GM12878 (cell line): Measurements from ENCODE around the gene MALRD1. TPM values are rescaled to one million over a fixed set of nuclear protein-coding genes. Genes with fewer than 3 reads are reported as not detected.

Experiments used
- ATAC-seq: fragments of 200-7000 bp; cut with Tn5 transposase; 3 replicates; pipeline ENCODE4 v1.9.1; 2020; ENCODE audit warnings: mild to moderate bottlenecking, moderate library complexity
- BruUV-seq: library from RNA; stranded (reverse); fragments of 400-500 nt; replicated peaks from 2 replicates; lab custom pipeline; 2021; lab: Mats Ljungman, UMichigan
- CTCF ChIA-PET: fragments of 300-600 bp; sonication (Branson Sonifier 250); formaldehyde crosslinking; extraction: SDS; loops from one replicate; lab custom pipeline; 2021; ENCODE audit warnings: inconsistent platforms; lab: Yijun Ruan, JAX
- POLR2A ChIA-PET: fragments of 350-600 bp; formaldehyde crosslinking; extraction: SDS; loops from one replicate; lab custom pipeline; 2021; ENCODE audit warnings: inconsistent platforms; lab: Charles Lee
- RAD21 ChIA-PET: fragments of 300-600 bp; sonication (Branson Sonifier 250); formaldehyde crosslinking; loops from one replicate; lab custom pipeline; 2023; ENCODE audit warnings: antibody characterized with exemption; ENCODE audit not compliant: unreplicated experiment; lab: Charles Lee
- SMC1A ChIA-PET: fragments of 300-600 bp; sonication (Branson Sonifier 250); formaldehyde crosslinking; loops from one replicate; lab custom pipeline; 2023; ENCODE audit not compliant: unreplicated experiment, uncharacterized antibody; lab: Charles Lee
- DNase-seq: peaks from one replicate; pipeline ENCODE4 v3.0.0-alpha.2; 2011; ENCODE audit warnings: low read depth, low spot score
- FAIRE-seq: peaks from 3 replicates; lab custom pipeline; 2011; peaks lifted over from hg19 to GRCh38; lab: Jason Lieb, UNC
- H2AFZ ChIP-seq: 2 replicates; pipeline ENCODE4 v1.6.0; 2011; ENCODE audit warnings: low read depth, low read length, control low read depth; ENCODE audit not compliant: control insufficient read depth
- H3K27ac ChIP-seq: 2 replicates; pipeline ENCODE4 v1.5.1; 2011; ENCODE audit warnings: control low read depth; ENCODE audit not compliant: control insufficient read depth, insufficient read depth
- H3K27me3 ChIP-seq, 2 experiments: replicated peaks in 1 of 2; 2 replicates each; pipeline versions ENCODE4 v1.6.0 to v1.6.1; 2011; ENCODE audit warnings: low read length in 1 of 2; ENCODE audit not compliant: control insufficient read depth in 2 of 2, insufficient read depth in 2 of 2
- H3K36me3 ChIP-seq, 2 experiments: 2 replicates each; pipeline ENCODE4 v1.5.1; 2011; ENCODE audit warnings: low read length in 1 of 2; ENCODE audit not compliant: control insufficient read depth in 2 of 2, insufficient read depth in 2 of 2
- H3K4me1 ChIP-seq: 2 replicates; pipeline ENCODE4 v1.6.1; 2011; ENCODE audit warnings: mild to moderate bottlenecking, low read length, moderate library complexity, mixed read lengths; ENCODE audit not compliant: control insufficient read depth, insufficient read depth
- H3K4me2 ChIP-seq: 2 replicates; pipeline ENCODE4 v1.6.0; 2011; ENCODE audit warnings: control low read depth; ENCODE audit not compliant: control insufficient read depth, insufficient read depth
- H3K4me3 ChIP-seq: fragments of 200-600 bp; sonication (generic); 2 replicates; pipeline ENCODE4 v1.5.1; 2016
- H3K79me2 ChIP-seq: 2 replicates; pipeline ENCODE4 v1.6.0; 2011; ENCODE audit warnings: low read length; ENCODE audit not compliant: control insufficient read depth, insufficient read depth
- H3K9ac ChIP-seq: 2 replicates; pipeline ENCODE4 v1.8.0; 2011; ENCODE audit warnings: low read length, control low read depth, mixed read lengths; ENCODE audit not compliant: control insufficient read depth, insufficient read depth
- H3K9me3 ChIP-seq: replicated peaks from 3 replicates; pipeline ENCODE4 v1.5.1; 2011; ENCODE audit warnings: mild to moderate bottlenecking, low read length; ENCODE audit not compliant: control insufficient read depth, insufficient read depth
- H4K20me1 ChIP-seq: 2 replicates; pipeline ENCODE4 v1.6.0; 2011; ENCODE audit not compliant: control insufficient read depth, insufficient read depth
- BACH1 ChIP-seq: fragments of 450-650 bp; IDR thresholded peaks from 2 replicates; pipeline ENCODE4 v1.6.1; 2017; ENCODE audit warnings: mild to moderate bottlenecking, borderline replicate concordance
- CHD4 ChIP-seq: fragments of 200-600 bp; sonication (generic); IDR thresholded peaks from 2 replicates; pipeline ENCODE4 v1.6.1; 2016; ENCODE audit warnings: mild to moderate bottlenecking
- EED ChIP-seq: sonication (generic); IDR thresholded peaks from 2 replicates; pipeline ENCODE4 v1.6.1; 2016; ENCODE audit warnings: antibody characterized with exemption, low read depth
- HDAC2 ChIP-seq: fragments of 200-600 bp; sonication (generic); IDR thresholded peaks from 2 replicates; pipeline ENCODE4 v1.6.1; 2017
- IRF4 ChIP-seq: IDR thresholded peaks from 2 replicates; pipeline ENCODE4 v1.6.1; 2011; ENCODE audit warnings: low read depth, low read length
- MEF2B ChIP-seq: fragments of 450-650 bp; IDR thresholded peaks from 2 replicates; pipeline ENCODE4 v1.6.1; 2018; ENCODE audit warnings: mild to moderate bottlenecking, moderate library complexity; ENCODE audit not compliant: partially characterized antibody, poor library complexity, severe bottlenecking
- NFXL1 ChIP-seq: fragments of 450-650 bp; IDR thresholded peaks from 2 replicates; pipeline ENCODE4 v1.6.1; 2017; ENCODE audit warnings: antibody characterized with exemption, mild to moderate bottlenecking, borderline replicate concordance
- NR2C1 ChIP-seq: fragments of 450-650 bp; IDR thresholded peaks from 2 replicates; pipeline ENCODE4 v1.6.1; 2017; ENCODE audit warnings: antibody characterized with exemption, mild to moderate bottlenecking, moderate library complexity
- NRF1 ChIP-seq: conservative IDR thresholded peaks from 2 replicates; pipeline ENCODE4 v1.6.1; 2011; ENCODE audit warnings: mild to moderate bottlenecking, low read depth, low read length, improper control_type of control experiment
- RBBP5 ChIP-seq: fragments of 200-600 bp; sonication (generic); conservative IDR thresholded peaks from 2 replicates; pipeline ENCODE4 v1.6.1; 2016
- RELA ChIP-seq: fragments of 450-650 bp; IDR thresholded peaks from 2 replicates; pipeline ENCODE4 v1.8.0; 2014; ENCODE audit warnings: borderline replicate concordance; ENCODE audit not compliant: partially characterized antibody
- RUNX3 ChIP-seq: IDR thresholded peaks from 2 replicates; pipeline ENCODE4 v1.6.1; 2012; ENCODE audit warnings: low read length, inconsistent platforms
- SMC3 ChIP-seq: IDR thresholded peaks from 2 replicates; pipeline ENCODE4 v1.6.1; 2011; ENCODE audit warnings: low read length, improper control_type of control experiment, borderline replicate concordance
- SREBF2 ChIP-seq: IDR thresholded peaks from 2 replicates; pipeline ENCODE4 v1.6.1; 2012; ENCODE audit warnings: mild to moderate bottlenecking, low read length
- WGBS: methylation state at CpG from one replicate; pipeline ENCODE4 v1.1.6; 2016; ENCODE audit warnings: low lambda C conversion rate; ENCODE audit not compliant: insufficient replicate concordance, insufficient coverage; ENCODE audit errors: missing lambda C conversion rate; 5-methylcytosine and 5-hydroxymethylcytosine counted together
- in situ Hi-C: fragments of 300-500 bp; cut with MboI; formaldehyde crosslinking; loops from 9 replicates; pipeline ENCODE4 v1.14.3; 2018; ENCODE audit warnings: mixed read lengths
- intact Hi-C: fragments of 100-400 bp; cut with micrococcal nuclease; formaldehyde crosslinking; loops from one replicate; pipeline ENCODE4 v1.14.2; 2022; ENCODE audit not compliant: unreplicated experiment
- polyA plus RNA-seq, 11 experiments: library from polyadenylated mRNA; depleted of rRNA in 4 of 11; unstranded in 6 of 11; stranded (reverse) in 5 of 11; fragments of >200 nt; fragmentation: Nextera tagmentation in 4 of 11; fragmentation: Illumina TruSeq in 1 of 11; extraction: Ambion mirVana in 4 of 11; extraction: Trizol in 1 of 11; gene quantifications; 1 replicate in 1 of 11; 2 replicates in 10 of 11; pipeline versions ENCODE4 v1.2.1 to v1.2.3, GENCODE V29; 2011 to 2016; ENCODE audit warnings: inconsistent platforms in 2 of 11, missing spikeins in 2 of 11, low read depth in 1 of 11
- total RNA-seq, 4 experiments: library from RNA; depleted of rRNA in 3 of 4; stranded (reverse); fragments of >200 nt in 3 of 4; fragmentation: Illumina TruSeq in 1 of 4; extraction: Trizol in 1 of 4; gene quantifications; 2 replicates each; pipeline versions ENCODE4 v1.2.1 to v1.2.3, GENCODE V29; 2013 to 2021
- TF ChIP-seq, protein P1 (sequence below): IDR thresholded peaks from 2 replicates; pipeline ENCODE4 v1.6.1; 2011; ENCODE audit warnings: borderline replicate concordance, low read depth, mild to moderate bottlenecking, moderate library complexity, mixed read lengths, low read length; ENCODE audit not compliant: insufficient read depth; ENCODE audit errors: extremely low read length
- TF ChIP-seq, protein P2 (sequence below): IDR thresholded peaks from 2 replicates; pipeline ENCODE4 v1.6.1; 2012; ENCODE audit warnings: low read depth, low read length, improper control_type of control experiment
- TF ChIP-seq, protein P3 (sequence below): fragments of 450-650 bp; IDR thresholded peaks from 2 replicates; pipeline ENCODE4 v1.6.1; 2017; ENCODE audit warnings: borderline replicate concordance
- TF ChIP-seq, protein P4 (sequence below): fragments of 450-650 bp; IDR thresholded peaks from 2 replicates; pipeline ENCODE4 v1.6.1; 2018; ENCODE audit warnings: mild to moderate bottlenecking, low read depth, moderate library complexity; ENCODE audit not compliant: partially characterized antibody
- TF ChIP-seq, protein P5 (sequence below): IDR thresholded peaks from 2 replicates; pipeline ENCODE4 v1.6.1; 2012; ENCODE audit warnings: low read depth, low read length, improper control_type of control experiment

MALRD1 gene
- total and polyA plus RNA-seq, 10 of the 15 experiments (the other 5 are each of a cell fraction or from before 2014, with no cell fraction given): 0.12 to 6.6 (median 0.26) TPM; not detected in 2

DNA sequence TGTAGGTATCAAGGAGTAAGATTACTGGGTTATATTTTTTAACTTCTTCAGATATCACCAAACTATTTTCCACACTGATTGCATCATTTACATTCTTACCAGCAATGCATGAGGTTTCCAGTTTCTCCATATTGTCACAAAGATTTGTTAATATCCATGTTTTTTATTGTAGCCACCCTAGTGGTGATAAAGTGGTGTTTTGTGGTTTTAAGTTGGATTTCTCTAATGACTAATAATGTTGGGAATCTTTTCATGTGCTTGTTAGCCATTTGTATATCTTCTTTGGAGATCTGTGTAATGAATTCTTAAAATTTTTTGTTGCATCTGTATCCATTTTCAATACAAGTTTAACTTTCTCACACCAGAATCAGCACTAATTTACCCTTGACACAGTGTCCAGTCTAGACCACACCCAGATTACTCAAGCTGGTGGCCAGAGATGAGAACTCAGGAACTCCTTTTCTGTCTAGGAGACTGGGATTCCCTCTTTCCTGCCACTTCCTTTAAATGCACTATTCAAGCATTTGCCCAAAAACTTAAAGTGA, 700.7 kb downstream of the MALRD1 start (continued):
- TF ChIP-seq, protein P1, sequence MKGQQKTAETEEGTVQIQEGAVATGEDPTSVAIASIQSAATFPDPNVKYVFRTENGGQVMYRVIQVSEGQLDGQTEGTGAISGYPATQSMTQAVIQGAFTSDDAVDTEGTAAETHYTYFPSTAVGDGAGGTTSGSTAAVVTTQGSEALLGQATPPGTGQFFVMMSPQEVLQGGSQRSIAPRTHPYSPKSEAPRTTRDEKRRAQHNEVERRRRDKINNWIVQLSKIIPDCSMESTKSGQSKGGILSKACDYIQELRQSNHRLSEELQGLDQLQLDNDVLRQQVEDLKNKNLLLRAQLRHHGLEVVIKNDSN: no peak
- TF ChIP-seq MEF2B (no peak), NFXL1 (no peak), RBBP5 (no peak), SREBF2 (no peak), RUNX3 (no peak), NR2C1 (no peak)
- TF ChIP-seq, protein P2, sequence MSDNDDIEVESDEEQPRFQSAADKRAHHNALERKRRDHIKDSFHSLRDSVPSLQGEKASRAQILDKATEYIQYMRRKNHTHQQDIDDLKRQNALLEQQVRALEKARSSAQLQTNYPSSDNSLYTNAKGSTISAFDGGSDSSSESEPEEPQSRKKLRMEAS: no peak

DNA sequence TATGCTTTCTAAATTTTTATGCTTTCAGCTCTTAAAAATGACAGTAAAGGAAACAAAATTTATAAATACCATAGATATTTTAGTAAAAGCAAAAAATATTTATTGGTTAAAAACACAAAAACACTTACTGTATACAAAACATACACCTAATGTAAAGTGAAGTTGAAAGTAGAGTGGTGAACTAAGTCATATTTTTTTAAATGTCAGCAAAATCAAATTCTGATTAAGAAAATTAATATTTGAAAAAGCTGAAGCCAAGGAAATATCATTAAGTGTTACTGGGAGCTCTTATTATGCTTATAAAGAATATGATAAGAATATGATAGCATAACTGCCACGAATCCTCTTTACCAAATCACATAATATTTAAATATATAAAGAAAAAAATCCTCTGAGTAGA, 702.4 kb downstream of the MALRD1 start:
- no peak for ATAC-seq
- no peak for TF ChIP-seq HDAC2
- no peak for TF ChIP-seq BACH1
- TF ChIP-seq EED: no peak
- no peak for TF ChIP-seq RELA
- TF ChIP-seq, protein P3, sequence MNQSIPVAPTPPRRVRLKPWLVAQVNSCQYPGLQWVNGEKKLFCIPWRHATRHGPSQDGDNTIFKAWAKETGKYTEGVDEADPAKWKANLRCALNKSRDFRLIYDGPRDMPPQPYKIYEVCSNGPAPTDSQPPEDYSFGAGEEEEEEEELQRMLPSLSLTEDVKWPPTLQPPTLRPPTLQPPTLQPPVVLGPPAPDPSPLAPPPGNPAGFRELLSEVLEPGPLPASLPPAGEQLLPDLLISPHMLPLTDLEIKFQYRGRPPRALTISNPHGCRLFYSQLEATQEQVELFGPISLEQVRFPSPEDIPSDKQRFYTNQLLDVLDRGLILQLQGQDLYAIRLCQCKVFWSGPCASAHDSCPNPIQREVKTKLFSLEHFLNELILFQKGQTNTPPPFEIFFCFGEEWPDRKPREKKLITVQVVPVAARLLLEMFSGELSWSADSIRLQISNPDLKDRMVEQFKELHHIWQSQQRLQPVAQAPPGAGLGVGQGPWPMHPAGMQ: no peak
- no peak for TF ChIP-seq IRF4
- no peak for TF ChIP-seq SMC3
- TF ChIP-seq NRF1: no peak
- TF ChIP-seq, protein P4, sequence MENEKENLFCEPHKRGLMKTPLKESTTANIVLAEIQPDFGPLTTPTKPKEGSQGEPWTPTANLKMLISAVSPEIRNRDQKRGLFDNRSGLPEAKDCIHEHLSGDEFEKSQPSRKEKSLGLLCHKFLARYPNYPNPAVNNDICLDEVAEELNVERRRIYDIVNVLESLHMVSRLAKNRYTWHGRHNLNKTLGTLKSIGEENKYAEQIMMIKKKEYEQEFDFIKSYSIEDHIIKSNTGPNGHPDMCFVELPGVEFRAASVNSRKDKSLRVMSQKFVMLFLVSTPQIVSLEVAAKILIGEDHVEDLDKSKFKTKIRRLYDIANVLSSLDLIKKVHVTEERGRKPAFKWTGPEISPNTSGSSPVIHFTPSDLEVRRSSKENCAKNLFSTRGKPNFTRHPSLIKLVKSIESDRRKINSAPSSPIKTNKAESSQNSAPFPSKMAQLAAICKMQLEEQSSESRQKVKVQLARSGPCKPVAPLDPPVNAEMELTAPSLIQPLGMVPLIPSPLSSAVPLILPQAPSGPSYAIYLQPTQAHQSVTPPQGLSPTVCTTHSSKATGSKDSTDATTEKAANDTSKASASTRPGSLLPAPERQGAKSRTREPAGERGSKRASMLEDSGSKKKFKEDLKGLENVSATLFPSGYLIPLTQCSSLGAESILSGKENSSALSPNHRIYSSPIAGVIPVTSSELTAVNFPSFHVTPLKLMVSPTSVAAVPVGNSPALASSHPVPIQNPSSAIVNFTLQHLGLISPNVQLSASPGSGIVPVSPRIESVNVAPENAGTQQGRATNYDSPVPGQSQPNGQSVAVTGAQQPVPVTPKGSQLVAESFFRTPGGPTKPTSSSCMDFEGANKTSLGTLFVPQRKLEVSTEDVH: no peak
- no peak for TF ChIP-seq CHD4
- TF ChIP-seq, protein P5, sequence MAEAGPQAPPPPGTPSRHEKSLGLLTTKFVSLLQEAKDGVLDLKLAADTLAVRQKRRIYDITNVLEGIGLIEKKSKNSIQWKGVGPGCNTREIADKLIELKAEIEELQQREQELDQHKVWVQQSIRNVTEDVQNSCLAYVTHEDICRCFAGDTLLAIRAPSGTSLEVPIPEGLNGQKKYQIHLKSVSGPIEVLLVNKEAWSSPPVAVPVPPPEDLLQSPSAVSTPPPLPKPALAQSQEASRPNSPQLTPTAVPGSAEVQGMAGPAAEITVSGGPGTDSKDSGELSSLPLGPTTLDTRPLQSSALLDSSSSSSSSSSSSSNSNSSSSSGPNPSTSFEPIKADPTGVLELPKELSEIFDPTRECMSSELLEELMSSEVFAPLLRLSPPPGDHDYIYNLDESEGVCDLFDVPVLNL: no peak

More for the DNA sequence above, 702.4 kb downstream of the MALRD1 start:
- no peak overlapping the region for H3K4me2 ChIP-seq
- intact Hi-C loops (no loop called here), in situ Hi-C loops (no loop called here)
- H4K20me1 ChIP-seq: no peaks in the 10 kb centered on the region
- H3K4me3 ChIP-seq: no peak overlapping the region
- 0% methylated on average over 1 of the region's 1 CpG for WGBS
- H3K9me3 ChIP-seq: no peaks in the 10 kb centered on the region
- H3K79me2 ChIP-seq: no peaks in the 10 kb centered on the region
- ChIA-PET CTCF (interaction anchor here (0.6 kb wide), 1 partner anchor 34 kb away, joined by 3 read pairs; no protein-coding TSS in a partner anchor), POLR2A (no interaction called here), SMC1A (no interaction called here), RAD21 (no interaction called here)
- H2AFZ ChIP-seq: no peak overlapping the region
- FAIRE-seq (no peak), DNase-seq (no peak)
- H3K9ac ChIP-seq: no peak overlapping the region
- BruUV-seq: no TSS peak
- H3K36me3 ChIP-seq: no peaks in the 10 kb centered on the region
- H3K27me3 ChIP-seq: no peaks in the 10 kb centered on the region
- no peaks in the 10 kb centered on the region for H3K4me1 ChIP-seq
- no peak overlapping the region for H3K27ac ChIP-seq
